Hematopoietic multipotent progenitor cell treated with erythropoietin and hydrocortisone succinate and interleukin-3 and kit ligand, for 4 days (in vitro differentiated cells): ENCODE data around the gene DGKG.

Experiments
- DNase-seq: peaks from one replicate; pipeline ENCODE4 v3.0.0-alpha.2; 2015

The DGKG gene

DNA sequence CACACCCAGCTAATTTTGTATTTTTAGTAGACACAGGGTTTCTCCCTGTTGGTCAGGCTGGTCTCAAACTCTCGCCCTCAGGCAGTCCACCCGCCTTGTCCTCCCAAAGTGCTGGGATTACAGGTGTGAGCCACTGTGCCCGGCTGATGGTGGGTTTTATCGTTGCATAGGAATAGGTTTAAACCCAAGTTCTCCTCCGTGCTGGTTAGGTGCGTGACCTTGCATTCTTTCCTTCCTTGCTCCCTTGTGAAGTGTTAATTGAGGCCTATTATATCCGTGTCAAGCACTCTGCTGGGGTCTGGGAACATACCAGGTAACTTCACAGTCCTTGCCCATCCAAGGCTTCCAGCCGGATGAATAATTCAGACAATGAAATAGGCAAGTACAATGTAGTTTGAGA is 233.9 kb downstream of the DGKG start:
- DNase-seq = no peak

DNA sequence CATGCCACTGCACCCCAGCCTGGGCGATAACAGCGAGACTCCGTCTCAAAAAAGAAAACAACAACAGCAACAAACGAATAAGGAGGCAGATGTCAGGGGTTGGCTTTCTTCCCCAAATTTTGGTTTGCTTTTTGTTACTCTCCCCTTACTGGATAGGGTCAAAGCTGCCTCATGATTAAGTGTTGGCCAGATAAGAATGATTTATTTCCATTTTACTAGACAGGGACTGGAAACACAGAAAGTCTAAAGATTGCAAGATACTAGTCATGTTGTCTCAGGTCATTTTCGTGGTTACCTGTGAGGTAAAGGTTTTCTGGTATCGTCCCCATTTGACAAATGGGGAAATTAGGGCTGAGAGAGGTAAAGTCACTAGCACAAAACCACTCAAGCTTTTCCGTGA is 234.6 kb downstream of the DGKG start:
- DNase-seq = no peak

DNA sequence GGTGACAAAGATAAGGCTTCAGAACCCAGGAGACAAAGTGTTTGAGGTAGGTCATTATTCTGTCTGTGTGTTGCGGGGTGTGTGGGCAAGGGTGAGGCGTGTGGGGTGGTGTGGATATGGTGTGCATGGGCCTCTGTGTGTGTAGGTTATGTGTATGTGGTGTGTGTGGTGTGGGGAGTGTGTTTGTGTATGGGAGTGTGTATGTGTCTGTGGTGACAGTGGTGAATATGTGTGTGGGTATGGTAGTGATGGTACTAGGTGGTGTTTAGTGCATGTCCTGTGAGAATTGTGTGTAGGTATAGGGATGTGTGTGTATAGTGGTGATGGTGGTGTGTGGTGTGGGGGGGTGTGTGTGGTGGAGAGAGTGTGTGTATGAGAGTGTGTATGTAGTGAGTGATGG is 236.9 kb downstream of the DGKG start:
- DNase-seq = no peak

DNA sequence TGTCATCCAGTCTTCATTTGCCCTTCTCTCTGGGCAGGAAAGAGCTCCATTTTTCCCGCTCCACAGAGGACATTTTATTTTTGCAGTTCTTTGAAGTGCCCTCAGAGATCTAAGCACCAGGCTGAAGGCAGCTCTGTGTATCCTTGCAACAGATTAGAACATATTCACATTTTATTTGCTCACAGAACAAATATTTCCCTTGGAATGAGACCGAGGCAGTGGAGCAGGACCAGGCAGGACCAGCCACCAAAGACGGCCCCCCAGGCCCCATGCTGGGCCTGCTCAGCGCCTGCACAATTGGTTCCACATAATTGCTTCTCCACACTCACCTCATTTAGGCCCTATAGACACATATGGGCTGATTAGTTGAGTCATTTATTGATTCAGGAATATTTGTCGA is 237.4 kb downstream of the DGKG start:
- DNase-seq = no peak

DNA sequence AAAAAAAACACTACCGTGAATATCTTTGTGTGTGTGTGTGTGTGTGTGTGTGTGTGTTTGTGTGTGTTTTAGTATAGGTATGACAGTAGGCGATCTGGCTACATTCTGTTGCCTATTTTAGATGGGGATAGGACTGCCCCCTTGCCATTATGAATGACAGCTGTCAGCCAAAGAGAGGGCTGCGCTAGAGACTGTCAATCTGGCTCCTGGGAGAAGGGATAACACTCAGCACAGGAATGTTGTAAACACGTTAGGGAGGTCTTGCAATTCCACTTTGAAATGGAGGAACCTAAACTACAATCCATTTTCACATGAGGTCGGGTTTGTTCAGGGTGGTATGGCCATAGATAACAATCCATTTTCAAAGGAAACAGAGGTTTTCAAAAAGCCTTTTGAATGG is 239.0 kb downstream of the DGKG start:
- no peak for DNase-seq

DNA sequence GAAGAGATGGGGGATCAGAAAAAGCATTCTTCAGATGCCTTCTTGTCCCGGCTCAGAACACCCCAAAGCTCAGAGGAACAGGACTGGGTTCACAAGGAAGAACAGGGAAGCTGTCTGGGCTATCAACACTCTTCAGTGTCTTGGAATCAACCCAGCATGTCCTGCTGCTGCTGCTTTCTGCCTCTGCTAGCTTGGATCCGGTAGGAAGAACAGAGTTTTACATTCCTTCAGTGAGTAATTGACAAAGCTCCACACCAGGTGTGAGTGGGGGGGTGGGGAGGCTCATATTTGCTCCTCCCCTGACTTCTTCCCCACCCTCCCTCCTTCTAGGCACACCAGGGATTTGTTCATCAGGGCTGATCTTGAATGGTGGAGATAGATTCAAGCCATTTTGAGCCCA is 240.1 kb downstream of the DGKG start:
- no peak for DNase-seq

DNA sequence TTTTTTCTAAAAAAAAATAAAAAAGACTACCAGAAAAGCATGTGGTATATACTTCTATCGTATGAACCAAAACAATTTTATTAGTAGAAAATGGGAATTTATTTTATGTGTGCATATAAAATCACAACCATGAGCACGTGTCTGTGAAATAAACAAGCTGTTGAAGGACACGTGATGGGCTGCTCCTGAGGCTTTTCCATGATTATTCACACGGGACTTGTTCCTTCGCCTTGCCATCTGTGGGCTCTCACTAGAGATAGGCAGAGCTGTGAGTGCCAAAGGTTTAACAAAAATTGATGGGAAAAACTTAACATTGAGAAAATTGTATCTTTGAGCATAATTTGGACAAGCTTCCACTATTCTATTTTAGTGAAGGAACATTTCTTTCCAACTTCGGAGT is 240.8 kb downstream of the DGKG start:
- DNase-seq = no peak

DNA sequence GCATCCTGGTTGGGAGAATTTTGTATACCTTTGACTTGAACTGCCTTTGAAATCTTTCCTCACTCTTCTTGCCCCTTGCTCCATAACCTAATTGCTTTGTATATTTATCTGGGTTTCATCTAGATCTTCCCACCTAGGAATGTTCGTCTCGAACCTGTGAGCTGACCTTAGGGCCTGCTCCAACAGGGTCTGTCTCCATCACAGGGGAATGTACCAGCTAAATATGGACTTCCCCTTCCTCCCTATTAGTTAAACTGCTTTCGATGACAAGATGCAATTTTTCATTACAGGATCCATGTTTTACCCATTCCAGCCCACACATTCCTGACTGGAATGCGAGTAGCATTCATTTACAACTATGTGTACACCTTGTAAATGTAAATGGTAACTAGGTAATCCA is 242.5 kb downstream of the DGKG start:
- DNase-seq = no peak

GRCh38 chr3:186118692-186119091 is 243.3 kb downstream of the DGKG start:
- DNase-seq = no peak

DNA sequence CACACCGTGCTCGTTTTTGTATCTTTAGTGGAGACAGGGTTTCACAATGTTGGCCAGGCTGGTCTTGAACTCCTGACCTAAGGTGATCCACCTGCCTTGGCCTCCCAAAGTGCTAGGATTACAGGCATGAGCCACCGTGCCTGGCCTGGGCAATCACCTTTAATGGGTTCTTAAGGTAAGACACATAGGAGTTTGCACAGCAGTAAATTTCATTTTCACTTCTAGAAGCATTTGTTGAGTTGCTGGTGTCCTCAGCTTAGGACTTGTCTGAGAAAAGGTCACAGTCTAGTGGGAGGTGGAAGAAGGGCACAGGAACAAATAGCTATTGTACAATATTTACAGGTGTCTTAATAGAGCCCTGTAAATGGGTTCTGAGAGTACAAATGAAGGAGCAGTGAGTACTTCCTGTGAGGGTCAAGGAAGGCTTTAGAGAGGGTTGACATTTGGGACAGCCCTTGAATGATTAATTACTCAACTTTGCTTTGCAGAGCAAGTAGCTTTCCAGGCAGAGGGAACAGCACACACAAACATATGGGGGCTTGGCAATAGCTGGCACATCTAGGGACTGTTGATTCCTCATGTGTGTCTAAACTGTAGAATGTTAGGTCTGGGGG is 244.4 kb downstream of the DGKG start:
- no peak for DNase-seq

DNA sequence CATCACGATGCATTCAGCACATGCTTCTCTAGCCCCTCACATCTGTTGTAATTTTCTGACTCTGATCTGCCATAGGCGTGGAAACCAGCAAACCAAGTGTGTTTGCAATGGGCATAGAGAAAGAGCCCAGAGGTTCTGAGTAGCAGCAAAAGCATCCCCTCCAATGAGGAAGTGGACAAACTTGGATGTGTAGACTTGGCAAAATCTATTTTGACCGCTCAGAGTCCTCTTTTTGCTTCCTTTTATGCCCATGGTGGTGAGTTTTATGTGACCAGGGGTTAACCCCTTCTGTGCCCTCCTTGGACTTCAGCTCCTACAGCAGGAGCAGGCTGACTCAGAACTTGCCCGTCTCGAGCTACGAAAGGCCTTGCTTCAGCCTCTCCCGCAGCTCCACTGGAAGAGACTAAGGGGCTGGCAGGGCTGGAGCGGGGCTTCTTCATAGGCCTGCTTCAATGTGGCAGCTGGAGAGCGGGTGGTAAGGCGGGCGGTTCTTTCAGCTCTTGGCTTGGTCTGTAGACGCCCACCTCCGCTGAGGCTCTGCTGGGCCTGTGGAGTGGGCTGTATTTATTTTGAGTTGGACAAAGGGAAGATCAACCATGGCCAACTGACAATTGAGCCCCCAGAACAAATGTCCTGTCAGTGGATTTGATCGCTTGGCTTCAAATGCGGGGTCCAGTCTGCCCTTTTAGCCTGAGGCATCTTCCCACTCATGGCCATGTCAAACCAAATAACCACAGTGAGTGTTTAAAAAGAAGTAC is 246.6 kb downstream of the DGKG start:
- DNase-seq = no peak

DNA sequence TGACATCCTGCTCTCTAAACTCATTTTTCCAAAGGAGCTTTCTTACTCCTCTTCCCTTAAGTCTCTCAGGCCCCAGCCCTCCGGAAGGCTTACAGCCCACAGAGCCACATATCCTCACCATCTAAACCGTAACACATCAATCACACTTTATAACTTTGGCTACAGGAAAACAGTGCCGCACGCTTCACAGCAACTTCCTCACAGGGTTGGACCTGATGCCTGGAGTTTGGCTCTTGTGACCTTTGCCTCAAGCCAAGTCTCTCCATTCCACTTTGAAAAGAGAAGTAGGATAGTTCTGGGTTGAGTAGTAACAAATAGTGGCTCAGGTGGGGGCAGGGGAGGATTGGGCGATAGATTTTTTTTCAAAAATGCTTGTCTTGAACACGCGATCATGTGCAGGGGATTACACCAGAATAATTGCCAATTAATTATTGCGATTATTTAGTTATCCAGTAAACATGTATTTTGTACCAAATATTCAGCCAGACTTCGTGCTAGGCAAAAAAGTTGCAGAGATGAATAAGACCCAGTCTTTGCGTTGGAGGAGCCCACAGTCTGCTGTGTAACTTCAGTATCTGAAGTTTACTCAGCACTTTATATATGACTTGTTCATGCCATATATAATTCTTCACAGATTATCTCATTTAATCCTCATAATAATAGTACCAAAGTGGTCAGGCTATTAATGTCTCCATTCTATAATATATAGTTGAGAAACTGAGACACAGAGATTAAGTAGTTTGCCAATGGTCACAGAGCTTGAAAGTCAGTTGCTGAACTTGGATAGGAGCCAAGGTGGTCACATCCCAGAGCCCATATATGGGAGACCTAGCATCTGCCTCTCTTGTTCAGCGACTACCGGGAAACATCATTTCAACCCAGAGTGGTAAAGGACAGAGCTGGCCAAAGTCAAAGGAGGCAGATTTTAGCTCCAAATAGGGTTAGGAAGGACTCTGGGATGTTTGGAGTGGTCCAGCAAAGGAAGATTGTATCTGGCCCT is 250.8 kb downstream of the DGKG start:
- peak; percentile 50 for DNase-seq

DNA sequence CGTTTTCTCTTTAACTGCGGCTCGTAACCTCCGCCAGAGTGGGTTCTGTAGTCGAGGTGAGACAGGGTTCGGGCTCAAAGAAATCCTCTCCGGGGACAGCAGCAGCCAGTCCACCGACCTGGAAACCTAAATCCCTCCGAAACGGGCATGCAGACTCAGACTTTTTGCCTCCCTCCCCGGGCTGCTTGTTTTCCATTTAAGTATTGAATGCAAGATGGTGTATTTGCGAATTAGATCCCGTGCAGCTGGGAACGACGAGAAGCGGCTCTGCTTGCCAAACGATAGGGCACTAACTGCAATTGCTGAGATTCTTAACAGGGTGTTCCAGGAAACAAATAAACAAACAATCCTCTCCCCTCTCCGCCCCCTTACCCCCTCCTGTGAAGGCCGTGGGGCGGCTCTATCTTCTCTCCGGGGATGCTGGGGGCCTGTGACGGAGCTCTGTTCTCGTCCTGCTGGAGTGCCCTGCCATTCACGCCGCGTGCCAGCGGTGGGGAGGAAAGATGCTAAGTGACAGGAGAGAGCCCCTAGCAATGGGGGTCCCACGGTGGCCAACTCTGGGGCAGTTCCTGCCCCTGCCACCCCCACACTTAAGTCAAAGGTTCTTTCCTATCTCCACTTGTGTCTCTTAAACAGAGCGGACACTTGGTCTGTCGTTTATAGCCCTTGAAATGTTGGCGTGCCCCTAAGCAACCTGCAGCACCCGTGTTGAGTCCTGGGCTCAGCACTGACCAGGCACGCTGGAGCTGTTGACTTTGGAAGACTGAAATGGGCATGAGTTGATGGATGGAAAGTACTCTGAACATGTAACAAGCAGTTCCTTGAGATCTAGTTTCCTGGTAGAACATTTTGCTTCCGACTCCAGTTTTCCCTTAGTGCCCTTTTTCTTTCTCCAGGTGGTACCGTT is 251.9 kb downstream of the DGKG start:
- DNase-seq = peak; percentile 20

GRCh38 chr3:186108941-186109865 is 252.8 kb downstream of the DGKG start, which contains the start of gene ETV5:
Gene ETV5 (minus strand): TSS chr3:186109089. CDS start chr3:186105868, 3,221 bp downstream.
- DNase-seq = peak; percentile 100

- peak; percentile 73 for DNase-seq
Measured at GRCh38 chr3:186108106-186108940, 253.7 kb downstream of the DGKG start.

DNA sequence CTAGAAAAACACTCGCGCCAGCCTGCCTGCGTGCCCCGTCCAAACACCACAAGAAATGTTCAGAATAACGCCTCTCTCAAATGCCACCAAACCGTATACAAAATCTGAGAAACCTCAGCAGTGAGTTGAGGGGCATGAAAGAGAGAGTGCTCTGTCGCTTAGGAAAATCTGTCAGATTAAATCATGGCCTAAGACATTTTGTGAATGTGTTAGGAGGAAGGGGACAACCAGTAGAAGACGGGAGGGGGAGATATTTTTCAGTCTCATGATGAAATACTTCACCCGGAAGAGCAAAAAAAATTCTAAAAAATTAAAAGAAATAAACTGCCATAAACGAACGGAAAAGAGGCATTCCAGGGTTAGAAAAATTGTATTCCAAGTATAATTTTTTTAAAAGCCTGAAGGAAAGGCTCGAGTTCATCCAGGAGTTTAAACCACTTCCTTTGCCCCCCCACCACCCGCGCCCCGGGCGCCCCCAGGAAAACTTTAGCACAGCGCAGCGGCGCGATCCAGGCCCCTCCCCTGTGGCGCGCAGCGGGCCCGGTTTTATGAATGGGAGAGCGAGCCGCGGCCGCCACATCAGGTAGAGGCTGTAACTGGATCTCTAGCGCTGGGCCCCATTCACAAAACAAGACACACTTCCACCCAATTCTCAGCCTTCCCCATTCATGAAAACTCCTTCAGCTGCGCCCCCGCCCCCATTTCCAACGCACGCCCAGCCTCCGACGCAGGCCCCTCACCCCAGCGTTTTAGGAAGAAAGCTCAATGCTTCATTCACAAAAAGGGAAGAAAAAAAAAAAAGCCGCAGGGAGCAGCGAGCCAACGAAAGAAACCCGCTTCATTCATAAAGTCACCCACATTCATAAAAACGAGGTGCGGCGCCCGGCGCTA is 254.6 kb downstream of the DGKG start:
- peak; percentile 80 for DNase-seq

DNA sequence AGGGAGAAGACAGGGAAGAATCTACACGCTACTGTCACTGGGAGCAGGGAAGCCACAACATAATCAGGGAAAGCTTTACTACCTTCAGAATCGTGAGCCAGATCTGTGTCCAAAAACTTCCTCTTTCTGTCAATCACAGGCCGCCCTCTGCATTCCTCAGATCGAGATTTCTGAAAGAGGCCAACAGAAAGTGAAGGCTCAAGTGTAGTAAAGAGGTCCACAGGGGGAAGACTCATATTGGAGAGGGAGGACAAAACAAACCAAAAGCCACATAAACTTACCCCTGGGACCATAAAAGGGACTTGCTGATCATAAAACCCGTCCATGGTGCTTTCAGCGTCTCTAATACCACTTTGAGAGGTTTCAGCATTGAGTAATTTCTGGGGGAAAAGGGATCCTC is 256.5 kb downstream of the DGKG start:
- no peak for DNase-seq

GRCh38 chr3:186102687-186103086 is 259.3 kb downstream of the DGKG start:
- no peak for DNase-seq

- DNase-seq = no peak
Measured at GRCh38 chr3:186100398-186100797, 261.6 kb downstream of the DGKG start.
